DND-41 (cell line): ENCODE measurements around the gene RILPL1.

Experiments
- ATAC-seq: fragments of 200-7000 bp; cut with Tn5 transposase; 3 replicates; pipeline ENCODE4 v1.9.1; 2021; ENCODE audit warnings: low read depth; ENCODE audit not compliant: insufficient read depth
- DNase-seq: peaks from one replicate; pipeline ENCODE4 v3.0.0-alpha.2; 2020
- H2AFZ ChIP-seq: 2 replicates; pipeline ENCODE4 v1.6.0; 2012; ENCODE audit warnings: low read depth, low read length
- H3K27ac ChIP-seq: 2 replicates; pipeline ENCODE4 v1.5.1; 2012; ENCODE audit warnings: low read length, inconsistent platforms
- H3K27me3 ChIP-seq: fragments of 200-600 bp; sonication (generic); 2 replicates; pipeline ENCODE4 v1.6.0; 2012; ENCODE audit warnings: low read length, mild to moderate bottlenecking, inconsistent platforms; ENCODE audit not compliant: insufficient read depth, poor library complexity
- H3K36me3 ChIP-seq: 2 replicates; pipeline ENCODE4 v1.5.1; 2012; ENCODE audit warnings: low read length, inconsistent platforms; ENCODE audit not compliant: insufficient read depth
- H3K4me1 ChIP-seq: 2 replicates; pipeline ENCODE4 v1.5.1; 2012; ENCODE audit warnings: mild to moderate bottlenecking, low read length; ENCODE audit not compliant: insufficient read depth
- H3K4me2 ChIP-seq: 2 replicates; pipeline ENCODE4 v1.6.0; 2012; ENCODE audit warnings: mild to moderate bottlenecking, moderate library complexity, low read length, inconsistent platforms; ENCODE audit not compliant: insufficient read depth
- H3K4me3 ChIP-seq, 2 experiments: fragments of 200-600 bp in 1 of 2; shearing (Covaris generic) in 1 of 2; 2 replicates each; pipeline ENCODE4 v1.5.1; 2012 to 2016; ENCODE audit warnings: inconsistent platforms in 2 of 2, low read length in 2 of 2, mild to moderate bottlenecking in 2 of 2, low read depth in 1 of 2, moderate library complexity in 1 of 2
- H3K79me2 ChIP-seq: 2 replicates; pipeline ENCODE4 v1.6.0; 2012; ENCODE audit warnings: low read length, inconsistent platforms; ENCODE audit not compliant: insufficient read depth
- H3K9ac ChIP-seq: 2 replicates; pipeline ENCODE4 v1.6.0; 2012; ENCODE audit warnings: low read depth, mild to moderate bottlenecking, inconsistent platforms, low read length, moderate library complexity
- H3K9me3 ChIP-seq: 2 replicates; pipeline ENCODE4 v1.5.1; 2012; ENCODE audit warnings: low read length, moderate library complexity, mild to moderate bottlenecking, inconsistent platforms; ENCODE audit not compliant: insufficient read depth, severe bottlenecking
- H4K20me1 ChIP-seq: 2 replicates; pipeline ENCODE4 v1.6.0; 2012; ENCODE audit warnings: low read length; ENCODE audit not compliant: insufficient read depth
- CTCF ChIP-seq: IDR thresholded peaks from 2 replicates; pipeline ENCODE4 v1.5.1; 2012; ENCODE audit warnings: borderline replicate concordance, low read length, moderate library complexity, mild to moderate bottlenecking; ENCODE audit not compliant: poor library complexity, severe bottlenecking; ENCODE audit errors: extremely low read depth
- EZH2 ChIP-seq: IDR thresholded peaks from 3 replicates; pipeline ENCODE4 v1.6.1; 2012; ENCODE audit warnings: borderline replicate concordance, low read depth, mild to moderate bottlenecking, moderate library complexity, low read length, inconsistent platforms; ENCODE audit not compliant: severe bottlenecking

Gene RILPL1

DNA sequence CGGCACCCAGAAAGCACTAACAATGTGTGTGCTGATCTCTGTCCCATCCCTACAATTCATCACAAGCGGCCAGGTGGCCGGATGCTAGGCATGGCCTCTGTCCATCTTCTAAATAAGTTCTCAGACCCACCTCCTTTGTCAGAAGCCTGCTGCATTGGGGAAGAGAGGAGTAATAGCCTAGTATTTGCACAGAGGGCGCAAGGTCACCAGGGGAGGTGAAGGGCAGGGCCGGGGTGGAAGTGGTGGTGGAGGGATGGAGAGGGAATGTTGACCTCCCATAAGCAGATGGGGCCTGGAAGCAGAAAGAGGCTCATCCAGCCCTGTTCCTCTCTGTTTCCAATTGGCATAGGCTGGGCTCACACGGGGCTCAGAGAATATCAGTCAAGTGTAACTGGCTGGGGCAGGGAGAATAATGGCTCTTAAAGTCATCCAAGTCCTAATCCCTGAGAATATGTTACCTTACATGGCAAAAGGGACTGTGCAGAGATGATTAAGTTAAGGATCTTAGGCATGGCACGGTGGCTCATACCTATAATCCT, 6.9 kb downstream of the RILPL1 start:
- Histone ChIP-seq H3K4me2 (no peak overlapping the region), H3K79me2 (no peaks in the 10 kb centered on the region), H3K4me3 (no peak overlapping the region), H3K27me3 (no peaks in the 10 kb centered on the region), H2AFZ (no peak overlapping the region), H3K4me1 (peaks cover 6% of the 10 kb centered on the region; the same call in 1 of the 2 replicates), H3K9ac (no peak overlapping the region), H3K36me3 (peaks cover 6% of the 10 kb centered on the region), H3K9me3 (no peaks in the 10 kb centered on the region), H4K20me1 (0 out of 2 replicates have a peak, but pooled peaks cover 3% of the 10 kb centered on the region), H3K27ac (no peak overlapping the region)
- ATAC-seq, result no peak
- TF ChIP-seq CTCF, result no peak
- DNase-seq, result no peak

DNA sequence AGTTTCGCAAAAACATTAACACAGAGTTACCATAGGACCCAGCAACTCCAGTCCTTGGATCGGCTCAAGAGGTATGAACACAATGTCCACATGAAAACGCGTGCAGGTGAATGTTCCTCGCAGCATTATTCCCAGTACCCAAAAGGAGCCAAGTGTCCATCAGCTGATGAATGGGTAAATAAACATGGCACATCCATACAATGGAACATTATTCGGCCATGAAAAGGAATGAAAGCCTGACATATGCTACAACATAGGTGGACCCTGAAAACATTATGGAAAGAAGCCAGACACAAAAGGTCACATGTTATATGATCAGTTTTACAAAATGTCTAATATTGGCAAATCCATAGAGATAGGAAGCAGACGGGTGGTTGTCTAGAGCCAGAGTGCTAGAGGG, 9.1 kb downstream of the RILPL1 start:
- TF ChIP-seq CTCF (no peak), EZH2 (no peak)
- no peak overlapping the region for H3K27ac ChIP-seq
- H3K4me2 ChIP-seq, result no peak overlapping the region
- no peak for ATAC-seq
- no peaks in the 10 kb centered on the region for H3K27me3 ChIP-seq
- no peak overlapping the region for H3K4me3 ChIP-seq
- no peaks in the 10 kb centered on the region for H3K79me2 ChIP-seq
- peaks cover 21% of the 10 kb centered on the region for H3K36me3 ChIP-seq
- no peaks in the 10 kb centered on the region for H3K4me1 ChIP-seq
- H2AFZ ChIP-seq, result no peak overlapping the region
- no peaks in the 10 kb centered on the region for H4K20me1 ChIP-seq
- H3K9me3 ChIP-seq, result no peaks in the 10 kb centered on the region
- H3K9ac ChIP-seq, result no peak overlapping the region
- no peak for DNase-seq

- no peak overlapping the region for H3K4me2 ChIP-seq
- H3K9me3 ChIP-seq, result no peaks in the 10 kb centered on the region
- H2AFZ ChIP-seq, result no peak overlapping the region
- H3K9ac ChIP-seq, result no peak overlapping the region
- H3K36me3 ChIP-seq, result peaks cover 21% of the 10 kb centered on the region
- H3K4me1 ChIP-seq, result no peaks in the 10 kb centered on the region
- TF ChIP-seq EZH2 (no peak), CTCF (no peak)
- no peaks in the 10 kb centered on the region for H3K27me3 ChIP-seq
- no peak for DNase-seq
- no peak overlapping the region for H3K4me3 ChIP-seq
- no peak overlapping the region for H3K27ac ChIP-seq
- no peak for ATAC-seq
- H4K20me1 ChIP-seq, result no peaks in the 10 kb centered on the region
- no peaks in the 10 kb centered on the region for H3K79me2 ChIP-seq
Observed at GRCh38 chr12:123523518-123523917, 10.0 kb downstream of the RILPL1 start.

DNA sequence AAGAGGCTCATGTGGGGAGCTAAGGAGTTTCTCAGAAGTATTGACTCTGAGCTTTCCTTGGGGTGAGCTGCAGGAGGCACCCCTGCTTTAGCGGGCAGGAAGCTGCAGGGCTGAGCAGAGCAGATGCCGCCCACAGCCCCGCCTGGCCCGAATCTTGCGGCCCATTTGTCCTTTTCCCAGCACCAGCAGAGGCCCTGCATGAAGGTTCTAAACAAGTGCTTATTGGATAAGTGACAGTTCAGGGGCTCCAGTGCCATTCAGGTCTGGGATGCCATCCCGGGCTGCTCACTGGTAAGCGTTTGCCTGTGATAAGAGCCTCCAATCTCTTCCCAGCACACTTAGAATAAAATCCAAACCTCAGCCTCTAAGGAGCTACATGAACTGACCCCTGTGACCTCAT, 11.4 kb downstream of the RILPL1 start:
- H3K36me3 ChIP-seq, result peaks cover 24% of the 10 kb centered on the region
- H3K79me2 ChIP-seq, result no peaks in the 10 kb centered on the region
- no peaks in the 10 kb centered on the region for H3K4me1 ChIP-seq
- ATAC-seq, result no peak
- no peak overlapping the region for H2AFZ ChIP-seq
- no peak overlapping the region for H3K4me2 ChIP-seq
- no peaks in the 10 kb centered on the region for H3K9me3 ChIP-seq
- TF ChIP-seq CTCF (no peak), EZH2 (no peak)
- H4K20me1 ChIP-seq, result no peaks in the 10 kb centered on the region
- H3K9ac ChIP-seq, result no peak overlapping the region
- no peak overlapping the region for H3K4me3 ChIP-seq
- no peak for DNase-seq
- H3K27ac ChIP-seq, result no peak overlapping the region
- H3K27me3 ChIP-seq, result no peaks in the 10 kb centered on the region
